Prostate gland (tissue), 1 donor: ENCODE measurements around the gene USP47.

ENCODE experiments used
- POLR2A ChIP-seq: fragments of 450-650 bp; IDR thresholded peaks from one replicate; pipeline ENCODE4 v1.6.1; 2016; ENCODE audit warnings: antibody characterized with exemption, mild to moderate bottlenecking
- POLR2AphosphoS5 ChIP-seq: sonication (generic); formaldehyde crosslinking; IDR thresholded peaks from one replicate; pipeline ENCODE4 v1.6.1; 2017; ENCODE audit warnings: antibody characterized with exemption

GRCh38 chr11:11980200-11980599 is 138.4 kb downstream of the USP47 start:
- TF ChIP-seq POLR2A (no peak), POLR2AphosphoS5 (no peak)
